22Rv1 (cell line): ENCODE data around the gene MOSPD3.

Experiments
- ZFX ChIP-seq: fragments of 450-650 bp; IDR thresholded peaks from 2 replicates; pipeline ENCODE4 v1.6.1; 2017; ENCODE audit warnings: antibody characterized with exemption, borderline replicate concordance
- TF ChIP-seq, protein P1 (sequence below): fragments of 450-650 bp; IDR thresholded peaks from 2 replicates; pipeline ENCODE4 v1.5.1; 2017; ENCODE audit warnings: mild to moderate bottlenecking

- TF ChIP-seq, protein P1, sequence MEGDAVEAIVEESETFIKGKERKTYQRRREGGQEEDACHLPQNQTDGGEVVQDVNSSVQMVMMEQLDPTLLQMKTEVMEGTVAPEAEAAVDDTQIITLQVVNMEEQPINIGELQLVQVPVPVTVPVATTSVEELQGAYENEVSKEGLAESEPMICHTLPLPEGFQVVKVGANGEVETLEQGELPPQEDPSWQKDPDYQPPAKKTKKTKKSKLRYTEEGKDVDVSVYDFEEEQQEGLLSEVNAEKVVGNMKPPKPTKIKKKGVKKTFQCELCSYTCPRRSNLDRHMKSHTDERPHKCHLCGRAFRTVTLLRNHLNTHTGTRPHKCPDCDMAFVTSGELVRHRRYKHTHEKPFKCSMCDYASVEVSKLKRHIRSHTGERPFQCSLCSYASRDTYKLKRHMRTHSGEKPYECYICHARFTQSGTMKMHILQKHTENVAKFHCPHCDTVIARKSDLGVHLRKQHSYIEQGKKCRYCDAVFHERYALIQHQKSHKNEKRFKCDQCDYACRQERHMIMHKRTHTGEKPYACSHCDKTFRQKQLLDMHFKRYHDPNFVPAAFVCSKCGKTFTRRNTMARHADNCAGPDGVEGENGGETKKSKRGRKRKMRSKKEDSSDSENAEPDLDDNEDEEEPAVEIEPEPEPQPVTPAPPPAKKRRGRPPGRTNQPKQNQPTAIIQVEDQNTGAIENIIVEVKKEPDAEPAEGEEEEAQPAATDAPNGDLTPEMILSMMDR: no peak
- no peak for TF ChIP-seq ZFX
Observed at GRCh38 chr7:100641463-100641859, 29.1 kb downstream of the MOSPD3 start, which contains the start of gene TFR2.
